CD4-positive, alpha-beta T cell (primary cell): Measurements from ENCODE around the gene HPS1. TPM values are rescaled to one million over a fixed set of nuclear protein-coding genes. Genes with fewer than 3 reads are reported as not detected.
A peak's percentile ranks its signal among the peaks of the same experiment; 100 is the strongest.

ENCODE experiments used
- ATAC-seq: fragments of 200-7000 bp; cut with Tn5 transposase; one replicate; pipeline ENCODE4 v1.10.0; 2022; ENCODE audit warnings: mild to moderate bottlenecking; ENCODE audit not compliant: poor library complexity
- CTCF ChIA-PET: fragments of 350-600 bp; sonication (Branson Sonifier 250); formaldehyde crosslinking; loops from one replicate; lab custom pipeline; 2021; ENCODE audit warnings: antibody characterized with exemption, inconsistent platforms; lab: Charles Lee
- POLR2A ChIA-PET: fragments of 350-600 bp; sonication (Branson Sonifier 250); formaldehyde crosslinking; loops from one replicate; lab custom pipeline; 2021; ENCODE audit warnings: antibody characterized with exemption, inconsistent platforms; lab: Charles Lee
- DNase-seq, 14 experiments: peaks; one replicate each; pipeline ENCODE4 v3.0.0-alpha.2; 2013 to 2020; ENCODE audit warnings: mixed read lengths in 2 of 14
- H3K27ac ChIP-seq, 2 donors: one replicate each; pipeline versions ENCODE4 v1.5.1 to v1.7.0; 2013; ENCODE audit warnings: low read length in 2 of 2, low read depth in 1 of 2, mild to moderate bottlenecking in 1 of 2
- H3K27me3 ChIP-seq, 2 experiments: 1 replicate in 1 of 2; 2 replicates in 1 of 2; pipeline versions ENCODE4 v1.6.1 to v1.7.0; 2013; ENCODE audit warnings: low read length in 2 of 2, control low read depth in 1 of 2, mild to moderate bottlenecking in 1 of 2, moderate library complexity in 1 of 2; ENCODE audit not compliant: insufficient read depth in 2 of 2, control insufficient read depth in 1 of 2
- H3K36me3 ChIP-seq: one replicate; pipeline ENCODE4 v1.6.1; 2013; ENCODE audit warnings: low read length, control low read depth; ENCODE audit not compliant: insufficient read depth
- H3K4me1 ChIP-seq: one replicate; pipeline ENCODE4 v1.6.1; 2013; ENCODE audit warnings: low read length, control low read depth; ENCODE audit not compliant: insufficient read depth
- H3K4me3 ChIP-seq: one replicate; pipeline ENCODE4 v1.5.1; 2013; ENCODE audit warnings: mild to moderate bottlenecking, low read length, moderate library complexity
- H3K9me3 ChIP-seq, 2 experiments: 1 replicate in 1 of 2; 2 replicates in 1 of 2; pipeline versions ENCODE4 v1.6.1 to v1.7.0; 2013; ENCODE audit warnings: low read length in 2 of 2, mild to moderate bottlenecking in 2 of 2, control low read depth in 1 of 2, moderate library complexity in 1 of 2; ENCODE audit not compliant: control insufficient read depth in 1 of 2, insufficient read depth in 1 of 2
- H3K27ac Mint-ChIP-seq: one replicate; pipeline ENCODE4 v1.8.0; 2020; ENCODE audit warnings: mixed read lengths
- H3K27me3 Mint-ChIP-seq: one replicate; pipeline ENCODE4 v1.8.0; 2021; ENCODE audit warnings: mixed read lengths
- H3K36me3 Mint-ChIP-seq: one replicate; pipeline ENCODE4 v1.8.0; 2021; ENCODE audit warnings: low read depth, mixed read lengths
- H3K4me1 Mint-ChIP-seq: one replicate; pipeline ENCODE4 v1.8.0; 2021; ENCODE audit warnings: low read depth, mixed read lengths
- H3K4me3 Mint-ChIP-seq: one replicate; pipeline ENCODE4 v1.8.0; 2020; ENCODE audit warnings: mild to moderate bottlenecking, mixed read lengths
- H3K9me3 Mint-ChIP-seq: one replicate; pipeline ENCODE4 v1.8.0; 2020; ENCODE audit warnings: mixed read lengths
- intact Hi-C, 2 experiments: fragments of 100-400 bp; cut with DNase I in 1 of 2; cut with micrococcal nuclease in 1 of 2; formaldehyde crosslinking; loops; one replicate each; pipeline versions ENCODE4 v1.15.1 to v1.9.0; 2023 to 2025; cut with DNase I, micrococcal nuclease
- total RNA-seq, 174 experiments: library from RNA in 2 of 174; stranded (reverse) in 2 of 174; gene quantifications; one replicate each; pipeline ENCODE4 v1.2.3 and lab custom pipeline; 2021 to 2026
- TF ChIP-seq, protein P1 (sequence below): fragments of 200-600 bp; IDR thresholded peaks from one replicate; pipeline ENCODE4 v1.8.0; 2022; ENCODE audit warnings: antibody characterized with exemption, mild to moderate bottlenecking

The HPS1 gene
- total RNA-seq, 2 experiments from 2014 or later: 49.8 to 50.5 TPM

DNA sequence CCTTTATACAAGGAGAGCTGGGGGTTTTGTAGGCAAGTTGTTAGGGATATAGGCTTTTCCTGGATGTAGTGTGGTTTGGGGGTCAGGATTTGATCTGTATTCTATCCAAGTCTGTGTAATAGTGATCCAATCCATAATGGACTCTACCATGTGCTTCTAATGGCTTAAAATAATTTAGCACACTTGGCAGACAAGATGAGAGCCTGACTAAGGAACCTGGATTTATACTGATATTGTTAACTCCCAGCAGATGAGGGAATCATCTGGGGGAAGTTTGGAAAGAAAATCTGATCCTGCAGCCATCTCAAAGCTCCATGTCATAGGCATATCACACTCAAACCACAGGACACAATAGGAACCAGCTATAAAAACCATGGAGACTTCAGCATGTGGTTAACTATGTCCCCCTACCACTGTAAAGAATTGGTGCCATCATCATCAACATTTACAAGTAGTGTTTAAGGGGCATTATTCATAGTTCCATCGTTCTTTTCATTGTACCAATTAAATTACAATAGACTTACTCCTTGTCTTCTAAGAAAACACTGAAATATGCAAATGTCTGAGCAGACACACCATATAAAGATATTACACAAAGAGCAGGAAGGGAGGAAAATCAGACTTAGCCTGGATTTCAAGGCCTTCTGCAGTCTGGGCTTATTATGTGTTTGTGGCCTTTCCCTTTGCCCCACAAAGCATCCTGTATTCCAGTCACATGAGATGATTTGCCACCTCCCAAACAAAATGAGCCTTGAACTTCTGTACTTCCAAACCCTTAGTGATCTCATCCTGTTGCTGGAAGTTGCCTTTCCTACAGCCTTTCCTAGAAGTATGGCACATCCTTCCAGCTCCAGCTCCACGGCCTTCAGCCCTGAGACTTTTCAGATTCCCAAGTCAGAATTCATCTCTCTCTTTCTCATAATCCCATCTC, 22.5 kb upstream of the HPS1 start:
- no peak for DNase-seq
- intact Hi-C loops: loop anchor here (5.0 to 10.0 kb wide), 4 partner anchors 926 to 1578 kb away; partner anchors contain the start of gene GOT1 (in 1 of the 2)
- no peak overlapping the region for H3K27ac Mint-ChIP-seq
- no peaks in the 10 kb centered on the region for H3K9me3 Mint-ChIP-seq
- no peak overlapping the region for H3K4me3 Mint-ChIP-seq
- ATAC-seq: no peak
- no peaks in the 10 kb centered on the region for H3K36me3 Mint-ChIP-seq
- ChIA-PET CTCF (interaction anchor here (0.8 kb wide), 1 partner anchor 8 kb away, joined by 3 read pairs; no protein-coding TSS in a partner anchor), POLR2A (interaction anchor here (1.4 kb wide), 1 partner anchor 23 kb away, joined by 3 read pairs; no protein-coding TSS in a partner anchor)
- H3K36me3 ChIP-seq: no peaks in the 10 kb centered on the region
- H3K4me3 ChIP-seq: no peak overlapping the region
- peaks cover 12% of the 10 kb centered on the region for H3K27me3 Mint-ChIP-seq
- TF ChIP-seq, protein P1, sequence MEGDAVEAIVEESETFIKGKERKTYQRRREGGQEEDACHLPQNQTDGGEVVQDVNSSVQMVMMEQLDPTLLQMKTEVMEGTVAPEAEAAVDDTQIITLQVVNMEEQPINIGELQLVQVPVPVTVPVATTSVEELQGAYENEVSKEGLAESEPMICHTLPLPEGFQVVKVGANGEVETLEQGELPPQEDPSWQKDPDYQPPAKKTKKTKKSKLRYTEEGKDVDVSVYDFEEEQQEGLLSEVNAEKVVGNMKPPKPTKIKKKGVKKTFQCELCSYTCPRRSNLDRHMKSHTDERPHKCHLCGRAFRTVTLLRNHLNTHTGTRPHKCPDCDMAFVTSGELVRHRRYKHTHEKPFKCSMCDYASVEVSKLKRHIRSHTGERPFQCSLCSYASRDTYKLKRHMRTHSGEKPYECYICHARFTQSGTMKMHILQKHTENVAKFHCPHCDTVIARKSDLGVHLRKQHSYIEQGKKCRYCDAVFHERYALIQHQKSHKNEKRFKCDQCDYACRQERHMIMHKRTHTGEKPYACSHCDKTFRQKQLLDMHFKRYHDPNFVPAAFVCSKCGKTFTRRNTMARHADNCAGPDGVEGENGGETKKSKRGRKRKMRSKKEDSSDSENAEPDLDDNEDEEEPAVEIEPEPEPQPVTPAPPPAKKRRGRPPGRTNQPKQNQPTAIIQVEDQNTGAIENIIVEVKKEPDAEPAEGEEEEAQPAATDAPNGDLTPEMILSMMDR: no peak
- no peaks in the 10 kb centered on the region for H3K9me3 ChIP-seq
- peaks cover 0 to 5% of the 10 kb centered on the region in 2 experiments for H3K27me3 ChIP-seq
- peaks cover 5% of the 10 kb centered on the region for H3K4me1 ChIP-seq
- H3K4me1 Mint-ChIP-seq: peaks cover 10% of the 10 kb centered on the region
- H3K27ac ChIP-seq: no peak overlapping the region

DNA sequence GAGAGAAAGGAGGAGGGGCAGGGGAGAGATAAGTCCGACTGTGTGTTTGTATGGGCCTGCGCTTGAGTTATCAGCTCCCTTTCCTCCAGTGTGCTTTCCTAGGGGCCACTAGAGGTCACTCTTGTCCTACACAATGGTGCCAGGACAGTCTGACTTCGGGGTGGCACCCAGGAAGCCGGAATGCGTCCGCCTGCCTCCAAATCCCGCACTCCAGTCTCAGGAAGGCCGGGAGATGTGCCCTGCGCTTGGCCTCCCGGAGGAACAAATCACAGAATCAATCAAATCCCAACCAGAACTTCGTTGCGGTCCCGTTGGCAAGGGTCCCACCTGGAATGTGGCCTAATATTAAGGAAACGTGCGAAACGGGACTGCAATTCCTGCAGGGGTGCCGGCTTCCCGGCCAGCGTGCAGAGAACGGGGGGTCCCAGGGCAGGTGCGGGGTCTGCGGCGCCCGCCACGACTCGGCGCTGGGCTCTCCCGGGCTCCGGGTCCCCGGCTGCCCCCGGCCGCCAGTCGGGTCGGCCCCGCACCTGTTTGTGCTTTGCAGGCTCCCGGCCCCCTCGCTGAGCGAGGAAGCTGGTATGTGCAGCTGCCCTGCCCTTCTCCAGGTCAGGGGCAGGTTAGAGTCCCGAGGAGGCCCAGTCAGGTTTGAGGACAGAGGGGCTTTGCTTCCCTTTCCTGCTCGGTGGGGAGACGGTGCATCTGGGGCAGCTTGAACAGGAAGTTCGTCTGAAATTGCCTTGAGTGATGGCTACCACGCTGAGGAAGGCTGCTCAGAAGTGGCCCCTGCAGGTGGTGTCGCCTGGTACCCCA, 21.0 kb upstream of the HPS1 start:
- no peaks in the 10 kb centered on the region for H3K9me3 ChIP-seq
- Mint-ChIP-seq H3K27ac (peak overlapping the region; percentile 40), H3K27me3 (peaks cover 13% of the 10 kb centered on the region), H3K36me3 (no peaks in the 10 kb centered on the region), H3K4me1 (peaks cover 10% of the 10 kb centered on the region), H3K4me3 (peak overlapping the region; percentile 99), H3K9me3 (no peaks in the 10 kb centered on the region)
- DNase-seq: peak; percentile 29 to 89 (median 54)
- POLR2A ChIA-PET: interaction anchor here (1.0 to 1.4 kb wide), 4 partner anchors 21 to 779 kb away, joined by 3 to 8 read pairs (median 4); partner anchors contain the start of gene HPS1
- peaks cover 0 to 7% of the 10 kb centered on the region in 2 experiments for H3K27me3 ChIP-seq
- intact Hi-C loops: loop anchor here (1.0 to 10.0 kb wide), 7 partner anchors 197 to 1580 kb away; partner anchors contain the start of gene GOT1 (in 1 of the 2)
- H3K36me3 ChIP-seq: no peaks in the 10 kb centered on the region
- H3K4me1 ChIP-seq: peaks cover 5% of the 10 kb centered on the region
- peak; percentile 94 for ATAC-seq
- no peak overlapping the region for H3K27ac ChIP-seq
- TF ChIP-seq, protein P1: peak; percentile 75
- CTCF ChIA-PET: interaction anchor here (0.6 to 1.9 kb wide), 6 partner anchors 10 to 781 kb away, joined by 3 to 14 read pairs (median 4); no protein-coding TSS in a partner anchor
- peak overlapping the region; percentile 76 for H3K4me3 ChIP-seq
